Muscle of leg (tissue), 11 donors: ENCODE data around the gene RFFL. TPM values are rescaled to one million over a fixed set of nuclear protein-coding genes. Genes with fewer than 3 reads are reported as not detected.
A peak's percentile ranks its signal among the peaks of the same experiment; 100 is the strongest.

Experiments used
- DNase-seq: peaks from one replicate; pipeline ENCODE4 v3.0.0; 2013
- H3K27ac ChIP-seq: one replicate; pipeline ENCODE4 v1.5.1; 2013; ENCODE audit warnings: mild to moderate bottlenecking, low read length, control low read depth
- H3K27me3 ChIP-seq: one replicate; pipeline ENCODE4 v1.6.1; 2013; ENCODE audit warnings: low read length; ENCODE audit not compliant: control insufficient read depth, insufficient read depth
- H3K36me3 ChIP-seq: one replicate; pipeline ENCODE4 v1.6.1; 2013; ENCODE audit warnings: low read length; ENCODE audit not compliant: control insufficient read depth, insufficient read depth
- H3K4me1 ChIP-seq: one replicate; pipeline ENCODE4 v1.6.1; 2013; ENCODE audit warnings: low read length; ENCODE audit not compliant: control insufficient read depth, insufficient read depth
- H3K4me3 ChIP-seq: one replicate; pipeline ENCODE4 v1.5.1; 2013; ENCODE audit warnings: low read length, control low read depth
- H3K9me3 ChIP-seq: replicated peaks from 2 replicates; pipeline ENCODE4 v1.6.1; 2013; ENCODE audit warnings: low read depth, low read length; ENCODE audit not compliant: control insufficient read depth
- WGBS: methylation state at CpG from one replicate; pipeline ENCODE4 v1.1.5; 2013; ENCODE audit warnings: missing lambda C conversion rate; ENCODE audit not compliant: insufficient coverage; 5-methylcytosine and 5-hydroxymethylcytosine counted together
- polyA plus RNA-seq, 8 donors: library from polyadenylated mRNA; unstranded; fragments of 120-200 nt; gene quantifications; one replicate each; pipeline versions ENCODE4 v1.2.1 to v1.2.3, GENCODE V29; 2013; ENCODE audit warnings: inconsistent platforms in 1 of 8, low replicate concordance in 1 of 8; ENCODE audit not compliant: insufficient read length in 8 of 8, insufficient read depth in 1 of 8
- total RNA-seq: library from RNA; stranded (reverse); fragments of 120-200 nt; gene quantifications from one replicate; pipeline ENCODE4 v1.2.4, GENCODE V29; 2013

RFFL gene
- total and polyA plus RNA-seq, 9 donors: 5.9 to 11.2 (median 8.6) TPM

- no peak overlapping the region for H3K27ac ChIP-seq
- peak; percentile 45 for DNase-seq
- H3K9me3 ChIP-seq: no peaks in the 10 kb centered on the region
- peaks cover 19% of the 10 kb centered on the region for H3K4me1 ChIP-seq
- H3K4me3 ChIP-seq: no peak overlapping the region
- no peaks in the 10 kb centered on the region for H3K27me3 ChIP-seq
- peaks cover 80% of the 10 kb centered on the region for H3K36me3 ChIP-seq
- WGBS: no CpG with 5 or more reads among the region's 5 CpGs
Observed at GRCh38 chr17:34998205-34998604, 65.3 kb downstream of the RFFL start.

- H3K27ac ChIP-seq: peak overlapping the region; percentile 38
- peaks cover 81% of the 10 kb centered on the region for H3K36me3 ChIP-seq
- H3K27me3 ChIP-seq: no peaks in the 10 kb centered on the region
- DNase-seq: peak; percentile 95
- peaks cover 19% of the 10 kb centered on the region for H3K4me1 ChIP-seq
- no peak overlapping the region for H3K4me3 ChIP-seq
- WGBS: 51% methylated on average over 7 of the region's 11 CpGs
- H3K9me3 ChIP-seq: no peaks in the 10 kb centered on the region
Observed at GRCh38 chr17:34997355-34997862, 66.1 kb downstream of the RFFL start.

GRCh38 chr17:34996422-34997285 is 66.9 kb downstream of the RFFL start:
- H3K4me3 ChIP-seq: no peak overlapping the region
- WGBS: 67% methylated on average over 1 of the region's 3 CpGs
- H3K4me1 ChIP-seq: peaks cover 19% of the 10 kb centered on the region
- DNase-seq: peak; percentile 28
- H3K27ac ChIP-seq: peak overlapping the region; percentile 2
- H3K36me3 ChIP-seq: peaks cover 82% of the 10 kb centered on the region
- H3K9me3 ChIP-seq: no peaks in the 10 kb centered on the region
- no peaks in the 10 kb centered on the region for H3K27me3 ChIP-seq

- 88% methylated on average over 1 of the region's 2 CpGs for WGBS
- Histone ChIP-seq H3K36me3 (peaks cover 81% of the 10 kb centered on the region), H3K4me1 (peaks cover 16% of the 10 kb centered on the region), H3K9me3 (no peaks in the 10 kb centered on the region), H3K27ac (no peak overlapping the region), H3K27me3 (no peaks in the 10 kb centered on the region), H3K4me3 (no peak overlapping the region)
- DNase-seq: no peak
Observed at GRCh38 chr17:34993031-34993430, 70.5 kb downstream of the RFFL start.

GRCh38 chr17:34991606-34992005 is 71.9 kb downstream of the RFFL start:
- Histone ChIP-seq H3K27me3 (no peaks in the 10 kb centered on the region), H3K36me3 (peaks cover 84% of the 10 kb centered on the region), H3K27ac (no peak overlapping the region), H3K4me3 (no peak overlapping the region), H3K4me1 (peaks cover 2% of the 10 kb centered on the region), H3K9me3 (no peaks in the 10 kb centered on the region)
- DNase-seq: no peak
- whole genome bisulfite sequencing: no CpG with 5 or more reads among the region's 3 CpGs

- no peak for DNase-seq
- Histone ChIP-seq H3K36me3 (peaks cover 85% of the 10 kb centered on the region), H3K27ac (no peak overlapping the region), H3K4me3 (no peak overlapping the region), H3K9me3 (no peaks in the 10 kb centered on the region), H3K27me3 (no peaks in the 10 kb centered on the region), H3K4me1 (no peaks in the 10 kb centered on the region)
- 36% methylated on average over 4 of the region's 6 CpGs for WGBS
Observed at GRCh38 chr17:34990921-34991365, 72.6 kb downstream of the RFFL start.

- 95% methylated on average over 7 of the region's 10 CpGs for WGBS
- DNase-seq: no peak
- H3K9me3 ChIP-seq: no peaks in the 10 kb centered on the region
- no peaks in the 10 kb centered on the region for H3K27me3 ChIP-seq
- peaks cover 78% of the 10 kb centered on the region for H3K36me3 ChIP-seq
- H3K27ac ChIP-seq: no peak overlapping the region
- no peak overlapping the region for H3K4me3 ChIP-seq
- no peaks in the 10 kb centered on the region for H3K4me1 ChIP-seq
Observed at GRCh38 chr17:34989473-34989872, 74.0 kb downstream of the RFFL start.

- peaks cover 70% of the 10 kb centered on the region for H3K36me3 ChIP-seq
- no peak overlapping the region for H3K4me3 ChIP-seq
- 90% methylated on average over 2 of the region's 2 CpGs for WGBS
- no peaks in the 10 kb centered on the region for H3K27me3 ChIP-seq
- no peak for DNase-seq
- H3K4me1 ChIP-seq: no peaks in the 10 kb centered on the region
- H3K9me3 ChIP-seq: no peaks in the 10 kb centered on the region
- H3K27ac ChIP-seq: no peak overlapping the region
Observed at GRCh38 chr17:34988644-34989043, 74.9 kb downstream of the RFFL start.

- DNase-seq: no peak
- Histone ChIP-seq H3K27me3 (no peaks in the 10 kb centered on the region), H3K4me1 (no peaks in the 10 kb centered on the region), H3K27ac (no peak overlapping the region), H3K9me3 (no peaks in the 10 kb centered on the region), H3K36me3 (peaks cover 65% of the 10 kb centered on the region), H3K4me3 (no peak overlapping the region)
- WGBS: no CpG with 5 or more reads among the region's 2 CpGs
Observed at GRCh38 chr17:34987232-34987631, 76.3 kb downstream of the RFFL start.

GRCh38 chr17:34981538-34982241 is 81.8 kb downstream of the RFFL start:
- Histone ChIP-seq H3K4me1 (peaks cover 6% of the 10 kb centered on the region), H3K27me3 (no peaks in the 10 kb centered on the region), H3K27ac (peak overlapping the region; percentile 97), H3K4me3 (peak overlapping the region; percentile 78), H3K36me3 (peaks cover 23% of the 10 kb centered on the region), H3K9me3 (no peaks in the 10 kb centered on the region)
- 20% methylated on average over 1 of the region's 8 CpGs for WGBS
- DNase-seq: peak; percentile 24
